ENCODE data around the gene ELF3.
"Not testable (repeated sequence)": the region's sequence is repeated elsewhere in the genome, so short reads cannot be mapped to it uniquely, and the experiment has no call there.

The ELF3 gene

GRCh38 chr1:202010180-202011015, at the start of gene ELF3:
Gene ELF3, plus strand, starts transcription at chr1:202010587. Its CDS starts 550 bp downstream, at chr1:202011137.
- no peak for DNase-seq

DNA sequence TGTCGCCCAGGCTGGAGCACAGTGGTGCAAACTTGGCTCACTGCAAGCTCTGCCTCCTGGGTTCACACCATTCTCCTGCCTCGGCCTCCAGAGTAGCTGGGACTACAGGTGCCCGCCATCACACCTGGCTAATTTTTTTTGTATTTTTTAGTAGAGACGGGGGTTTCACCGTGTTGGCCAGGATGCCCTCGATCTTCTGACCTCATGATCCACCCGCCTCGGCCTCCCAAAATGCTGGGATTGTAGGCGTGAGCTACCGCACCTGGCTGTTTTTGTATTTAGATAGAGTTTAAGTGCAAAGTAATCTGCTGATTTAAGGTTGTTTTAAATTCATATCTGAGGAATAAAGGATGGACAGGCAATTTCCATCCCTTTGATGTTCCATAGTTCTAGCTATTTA, 48.0 kb upstream of the ELF3 start:
- DNase-seq: not testable (repeated sequence)

GRCh38 chr1:201964261-201964660, 46.1 kb upstream of the ELF3 start:
- DNase-seq: no peak

DNA sequence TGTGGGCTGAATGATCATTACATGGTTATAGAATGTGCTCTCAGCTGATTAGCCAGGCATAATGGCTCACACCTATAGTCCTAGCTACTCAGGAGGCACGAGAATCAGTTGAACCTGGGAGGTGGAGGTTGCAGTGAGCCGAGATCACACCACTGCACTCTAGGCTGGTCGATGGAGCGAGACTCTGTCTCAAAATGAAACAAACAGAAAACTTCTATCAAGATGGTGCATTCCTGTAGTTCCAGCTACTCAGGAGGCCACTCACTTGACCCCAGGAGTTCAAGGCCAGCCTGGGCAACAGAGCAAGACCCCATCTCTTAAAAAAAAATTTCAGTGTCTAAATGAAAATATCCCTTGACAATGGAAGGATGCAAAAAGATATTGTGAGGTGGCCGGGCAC, 44.2 kb upstream of the ELF3 start:
- no peak for DNase-seq

DNA sequence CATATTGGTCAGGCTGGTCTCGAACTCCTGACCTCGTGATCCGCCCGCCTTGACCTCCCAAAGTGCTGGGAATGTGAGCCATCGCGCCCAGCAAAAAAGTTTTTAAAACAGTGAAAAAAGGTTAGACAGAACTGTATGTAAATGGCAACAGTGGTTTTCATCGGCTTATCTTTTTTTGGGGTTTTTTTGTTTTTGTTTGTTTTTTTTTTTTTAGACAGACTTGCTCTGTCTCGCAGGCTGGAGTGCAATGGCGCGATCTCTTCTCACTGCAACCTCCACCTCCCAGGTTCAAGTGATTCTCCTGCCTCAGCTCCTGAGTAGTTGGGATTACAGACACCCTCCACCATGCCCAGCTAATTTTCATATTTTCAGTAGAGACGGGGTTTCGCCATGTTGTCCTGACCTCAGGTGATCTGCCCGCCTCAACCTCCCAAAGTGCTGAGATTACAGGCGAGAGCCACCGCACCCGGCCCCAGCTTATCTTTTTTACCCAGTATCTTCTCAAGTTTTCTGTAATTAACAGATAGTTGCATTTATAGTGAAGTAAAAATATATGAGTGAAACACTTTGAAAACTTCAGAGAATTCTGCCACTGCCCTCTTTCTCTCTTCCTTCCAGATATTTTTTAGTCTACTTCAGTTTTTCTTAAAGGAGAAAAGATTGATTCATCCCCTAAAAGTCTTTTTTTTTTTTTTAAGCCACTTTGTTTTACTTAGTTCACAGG, 42.0 kb upstream of the ELF3 start:
- no peak for DNase-seq

- DNase-seq: no peak
Observed at GRCh38 chr1:201970334-201971159, 39.8 kb upstream of the ELF3 start.

DNA sequence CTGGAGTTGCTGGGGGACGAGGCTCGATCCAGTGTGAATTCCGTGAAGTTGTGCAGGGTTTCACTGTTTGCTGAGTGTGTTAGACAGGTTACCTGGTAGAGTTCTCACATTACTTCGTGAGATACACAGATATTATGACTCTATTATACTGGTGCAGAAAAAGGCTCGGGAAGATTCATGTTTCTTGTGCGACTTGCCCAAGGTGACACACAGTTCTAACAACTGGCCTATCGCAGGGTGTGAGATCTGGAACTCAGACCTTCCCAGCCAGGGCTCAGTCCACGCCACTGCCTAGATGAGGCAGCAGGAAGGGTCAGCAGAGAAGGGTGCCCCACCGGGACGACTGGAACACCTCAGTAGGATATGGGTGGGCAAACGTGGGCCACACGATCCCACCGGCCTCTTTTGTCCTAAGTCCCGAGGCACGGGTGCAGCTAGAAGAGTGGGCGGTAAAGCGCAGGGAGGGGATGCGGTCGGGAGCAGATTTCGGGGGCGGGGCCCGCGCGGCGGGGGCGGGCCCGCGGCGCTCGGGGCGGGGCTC, 28.2 kb upstream of the ELF3 start:
- peak in 3 of 4 experiments; percentile 36 to 41 (median 38) for DNase-seq

DNA sequence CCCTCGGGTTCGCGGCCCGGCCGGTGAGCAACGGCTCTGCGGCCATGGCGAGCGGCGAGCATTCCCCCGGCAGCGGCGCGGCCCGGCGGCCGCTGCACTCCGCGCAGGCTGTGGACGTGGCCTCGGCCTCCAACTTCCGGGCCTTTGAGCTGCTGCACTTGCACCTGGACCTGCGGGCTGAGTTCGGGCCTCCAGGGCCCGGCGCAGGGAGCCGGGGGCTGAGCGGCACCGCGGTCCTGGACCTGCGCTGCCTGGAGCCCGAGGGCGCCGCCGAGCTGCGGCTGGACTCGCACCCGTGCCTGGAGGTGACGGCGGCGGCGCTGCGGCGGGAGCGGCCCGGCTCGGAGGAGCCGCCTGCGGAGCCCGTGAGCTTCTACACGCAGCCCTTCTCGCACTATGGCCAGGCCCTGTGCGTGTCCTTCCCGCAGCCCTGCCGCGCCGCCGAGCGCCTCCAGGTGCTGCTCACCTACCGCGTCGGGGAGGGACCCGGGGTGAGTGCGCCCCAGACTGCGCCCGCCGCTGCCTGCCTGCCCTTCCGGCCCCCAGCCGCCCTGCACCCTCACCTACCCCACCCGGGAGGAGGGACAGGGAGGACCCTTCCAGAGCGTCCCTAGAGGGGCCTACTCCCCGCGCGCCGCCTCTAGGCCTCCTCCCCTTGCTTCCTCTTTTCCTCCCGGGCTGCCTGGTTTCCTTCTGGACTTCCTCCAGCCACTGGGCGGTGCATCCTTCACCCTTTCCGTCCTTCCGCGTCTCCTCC, 27.6 kb upstream of the ELF3 start, which contains the start of gene RNPEP:
Gene RNPEP, plus strand, starts transcription at position 26 of the 757 bp plus-strand sequence. Its CDS starts 19 bp downstream, at position 45.
- peak; percentile 8 to 45 (median 31) for DNase-seq

GRCh38 chr1:201983380-201983805, 27.0 kb upstream of the ELF3 start:
- no peak for DNase-seq

DNA sequence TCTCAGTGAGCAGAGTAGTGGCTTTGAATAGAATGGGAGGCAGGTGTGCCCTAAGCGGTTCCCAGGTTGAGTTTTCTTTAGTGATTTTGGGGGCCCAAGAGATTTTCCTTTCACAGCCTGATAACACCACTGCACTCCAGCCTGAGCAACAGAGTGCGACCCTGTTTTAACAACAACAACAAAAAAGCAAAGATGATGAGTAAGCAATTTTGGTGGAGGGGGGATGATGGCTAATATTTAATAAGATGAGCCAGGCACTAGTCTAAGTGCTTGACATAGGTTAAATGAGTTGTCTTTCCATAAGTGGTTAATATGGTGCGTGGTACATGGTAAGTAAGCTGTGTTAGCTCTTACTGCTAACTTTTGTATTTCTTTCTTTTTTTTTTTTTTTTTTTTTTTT, 25.9 kb upstream of the ELF3 start:
- DNase-seq: no peak

DNA sequence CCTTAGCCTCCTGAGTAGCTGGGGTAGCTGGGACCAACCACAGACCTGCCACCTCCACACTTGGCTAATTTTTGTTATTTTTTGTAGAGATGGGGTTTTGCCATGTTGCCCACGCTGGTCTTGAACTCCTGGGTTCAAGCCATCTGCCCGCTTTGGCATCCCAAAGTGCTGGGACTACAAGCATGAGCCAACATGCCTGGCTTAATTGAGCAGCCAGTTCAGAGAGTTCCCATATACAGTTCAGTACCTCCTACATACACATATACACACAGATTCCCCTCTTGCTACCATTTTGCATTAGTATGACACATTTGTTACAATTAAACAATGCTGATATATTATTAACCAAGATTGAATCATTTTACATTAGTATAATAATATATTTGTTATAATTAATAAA, 25.0 kb upstream of the ELF3 start:
- no peak for DNase-seq

DNA sequence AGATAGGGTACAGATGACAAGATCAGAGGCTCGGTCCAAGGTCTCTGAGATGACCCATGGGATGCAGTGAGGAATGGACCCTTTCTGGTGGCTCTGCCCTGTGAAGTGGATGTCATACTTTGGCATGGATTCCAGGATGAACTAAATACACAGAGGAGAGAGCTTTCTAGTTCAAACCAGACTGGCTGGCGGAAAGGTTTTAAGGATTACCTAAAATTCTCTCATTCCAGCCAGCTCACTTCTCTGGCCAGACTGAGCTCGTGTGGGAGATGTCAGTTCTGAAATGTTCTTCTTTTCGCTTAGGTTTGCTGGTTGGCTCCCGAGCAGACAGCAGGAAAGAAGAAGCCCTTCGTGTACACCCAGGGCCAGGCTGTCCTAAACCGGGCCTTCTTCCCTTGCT, 21.8 kb upstream of the ELF3 start:
- DNase-seq: no peak

- no peak for DNase-seq
Observed at GRCh38 chr1:201989354-201990128, 20.8 kb upstream of the ELF3 start.

DNA sequence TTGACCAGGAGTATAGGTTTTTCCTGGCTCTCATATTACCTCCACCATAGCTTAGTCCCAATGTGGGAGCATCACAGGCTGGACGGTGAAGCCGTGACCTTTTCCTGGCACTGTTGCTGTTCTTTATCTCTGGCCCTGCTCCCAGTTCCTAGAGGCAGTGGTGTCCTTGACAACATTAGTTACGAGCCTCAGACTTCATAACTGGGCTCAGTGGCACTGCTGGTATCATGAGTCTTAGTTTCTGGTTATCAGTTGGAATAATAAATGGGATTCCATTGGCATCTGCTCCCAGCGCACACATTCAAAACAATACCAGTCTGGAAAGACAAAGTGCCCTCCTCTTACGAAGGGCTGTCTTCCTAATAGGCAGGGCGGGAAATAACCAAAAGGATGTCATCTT, 20.0 kb upstream of the ELF3 start:
- DNase-seq: no peak

DNA sequence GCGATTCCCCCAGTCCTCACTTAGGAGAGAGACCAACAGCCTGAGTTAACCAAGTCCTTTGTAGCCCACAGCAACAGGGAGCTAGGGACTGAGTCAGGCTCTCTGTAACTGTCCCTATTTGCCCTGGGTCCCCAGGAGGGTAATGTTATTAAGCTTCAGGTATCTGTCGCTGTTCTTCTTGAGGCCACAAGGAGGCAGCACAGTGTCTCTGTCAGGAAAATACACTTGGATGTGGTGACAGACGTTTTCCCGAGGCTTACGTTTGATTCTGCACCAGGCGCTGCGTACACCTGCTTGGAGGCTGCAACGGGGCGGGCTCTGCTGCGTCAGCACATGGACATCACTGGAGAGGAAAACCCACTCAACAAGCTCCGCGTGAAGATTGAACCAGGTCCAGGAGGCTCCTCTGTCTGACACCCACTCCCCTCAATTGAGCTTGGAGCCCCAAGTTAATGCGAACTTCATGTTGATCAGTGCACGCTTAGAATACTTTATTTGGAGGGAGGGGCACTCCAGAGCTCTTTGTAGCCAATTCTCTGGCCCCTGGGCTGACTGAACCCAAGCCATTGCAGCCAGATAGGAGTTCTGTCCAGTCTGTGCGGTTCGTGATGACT, 10.7 kb upstream of the ELF3 start:
- DNase-seq: no peak

- DNase-seq: no peak
Observed at GRCh38 chr1:202002507-202002906, 7.9 kb upstream of the ELF3 start.

- no peak for DNase-seq
Observed at GRCh38 chr1:202004711-202005110, 5.7 kb upstream of the ELF3 start.

DNA sequence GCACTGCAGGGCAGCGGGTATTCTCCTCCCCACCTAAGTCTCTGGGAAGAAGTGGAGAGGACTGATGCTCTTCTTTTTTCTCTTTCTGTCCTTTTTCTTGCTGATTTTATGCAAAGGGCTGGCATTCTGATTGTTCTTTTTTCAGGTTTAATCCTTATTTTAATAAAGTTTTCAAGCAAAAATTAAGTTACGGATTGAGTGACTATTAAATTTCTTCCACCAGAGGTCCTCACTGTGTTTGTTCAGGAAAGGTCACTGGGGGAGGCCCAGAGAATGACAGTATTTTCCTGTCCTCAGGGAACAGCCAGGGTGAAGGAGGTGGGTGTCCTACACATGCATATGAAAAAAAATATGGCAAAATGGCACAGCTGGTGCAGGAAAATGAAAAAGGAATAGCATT, 4.4 kb upstream of the ELF3 start:
- no peak for DNase-seq

DNA sequence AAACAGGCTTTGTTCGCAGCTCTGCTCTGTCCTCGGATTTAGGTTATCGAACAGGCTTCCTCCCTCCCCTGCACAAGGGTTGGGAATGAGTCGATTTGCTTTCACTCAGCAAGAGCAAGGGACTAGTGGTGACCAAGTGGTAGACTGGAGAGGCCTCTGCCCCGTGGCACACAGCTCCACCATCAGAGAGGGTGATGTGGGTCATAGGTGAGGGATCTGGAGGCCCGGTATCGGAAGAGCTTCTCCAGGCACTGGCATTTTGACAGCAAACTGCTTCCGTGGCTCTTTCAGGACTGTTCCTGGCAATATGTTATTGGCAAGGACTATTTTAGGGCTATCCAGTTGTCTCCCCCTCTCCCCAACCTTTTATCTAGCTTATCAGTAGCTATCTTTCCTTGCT, 3.1 kb upstream of the ELF3 start:
- no peak for DNase-seq

DNA sequence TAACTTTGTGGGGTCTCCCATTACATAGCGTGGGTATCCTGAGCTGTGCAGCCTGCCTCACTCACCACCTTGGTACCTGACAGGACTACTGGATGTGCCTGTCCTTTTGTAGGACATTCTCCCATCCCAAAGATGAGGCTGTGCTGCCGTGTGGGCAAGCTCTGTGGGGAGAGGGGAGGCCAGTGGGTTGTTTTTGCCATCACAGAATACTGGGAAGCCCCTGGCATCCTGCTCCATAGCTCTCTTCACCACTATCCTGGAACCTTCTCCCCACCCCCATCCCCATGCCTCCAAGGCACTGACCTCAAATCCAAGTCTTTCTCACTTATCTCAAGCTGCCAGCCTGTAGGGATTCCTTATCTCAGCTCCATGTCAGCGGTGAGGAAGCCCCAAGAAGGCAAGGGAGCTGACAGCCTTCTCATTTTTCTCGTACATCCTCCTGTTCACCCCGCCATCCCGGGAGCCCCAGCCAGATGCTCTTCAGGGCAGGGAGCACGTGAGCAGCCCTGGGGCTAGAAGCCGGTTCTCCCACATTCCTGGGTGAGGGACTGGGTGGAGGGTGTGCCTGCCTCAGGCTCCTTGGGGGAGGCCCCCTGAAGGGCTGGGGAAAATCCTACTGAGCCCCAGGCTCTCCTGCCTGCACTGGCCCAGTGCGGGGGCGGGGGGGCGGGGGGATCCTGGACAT, 2.4 kb upstream of the ELF3 start:
- no peak for DNase-seq
